ENCODE results near the gene TASOR.

The TASOR gene

DNA sequence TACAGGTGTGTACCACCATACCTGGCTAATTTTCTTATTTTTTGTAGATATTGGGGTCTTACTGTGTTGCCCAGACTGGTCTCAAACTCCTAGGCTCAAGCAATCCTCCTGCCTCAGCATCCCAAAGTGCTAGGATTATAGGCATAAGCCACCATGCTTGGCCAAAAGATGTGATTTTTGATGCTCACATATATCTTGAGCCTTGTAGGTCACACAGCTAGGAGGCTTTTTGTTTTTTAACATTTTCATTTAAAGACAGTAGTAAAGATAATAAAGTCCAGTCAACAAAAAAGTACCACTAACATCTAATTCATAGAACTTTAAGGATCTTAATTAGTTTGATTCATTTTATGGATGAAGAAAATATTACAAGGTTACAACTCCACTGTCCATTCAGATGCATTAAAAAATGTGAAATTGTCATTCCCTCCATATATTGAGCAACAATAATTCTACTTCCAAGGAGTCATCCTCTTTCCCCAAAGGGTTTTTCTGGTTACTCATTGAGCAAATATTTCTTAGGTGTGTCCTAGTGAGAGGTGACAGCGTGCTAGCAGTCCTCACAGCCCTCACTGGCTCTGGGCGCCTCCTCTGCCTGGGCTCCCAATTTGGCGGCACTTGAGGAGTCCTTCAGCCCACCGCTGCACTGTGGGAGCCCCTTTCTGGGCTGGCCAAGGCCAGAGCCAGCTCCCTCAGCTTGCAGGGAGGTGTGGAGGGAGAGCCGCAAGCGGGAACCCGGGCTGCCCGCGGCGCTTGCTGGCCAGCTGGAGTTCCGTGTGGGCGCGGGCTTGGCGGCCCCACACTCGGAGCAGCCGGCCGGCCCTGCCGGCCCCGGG, 8.3 kb upstream of the TASOR start:
- Histone ChIP-seq H3K4me1 (ENCODE audit: control insufficient read depth, low read length) (peaks cover 40% of the 10 kb centered on the region), H3K27me3 (ENCODE audit: control insufficient read depth, low read length) (no peaks in the 10 kb centered on the region), H4K20me1 (ENCODE audit: control insufficient read depth, insufficient read depth, low read depth, low read length) (no peaks in the 10 kb centered on the region), H3K36me3 (ENCODE audit: control insufficient read depth, low read length) (no peaks in the 10 kb centered on the region), H3K79me2 (ENCODE audit: control insufficient read depth, low read length) (no peaks in the 10 kb centered on the region), H3K9me2 (replicated peaks; ENCODE audit: control insufficient read depth, low read length) (no peaks in the 10 kb centered on the region), H3K9me3 (ENCODE audit: control insufficient read depth, insufficient read depth, low read length) (no peaks in the 10 kb centered on the region), H3F3A (ENCODE audit: control insufficient read depth, insufficient read depth) (0 out of 2 replicates have a peak, but pooled peaks cover 4% of the 10 kb centered on the region), H3K4me3 (ENCODE audit: low read length) (no peak overlapping the region), H3K27ac (ENCODE audit: low read depth, low read length) (no peak overlapping the region), H3K4me2 (ENCODE audit: low read length) (no peak overlapping the region)
- no peak for TF ChIP-seq EZH2phosphoT487 (IDR thresholded peaks at IDR 0.05; ENCODE audit: borderline replicate concordance, low read length)
- TF ChIP-seq, protein P1, sequence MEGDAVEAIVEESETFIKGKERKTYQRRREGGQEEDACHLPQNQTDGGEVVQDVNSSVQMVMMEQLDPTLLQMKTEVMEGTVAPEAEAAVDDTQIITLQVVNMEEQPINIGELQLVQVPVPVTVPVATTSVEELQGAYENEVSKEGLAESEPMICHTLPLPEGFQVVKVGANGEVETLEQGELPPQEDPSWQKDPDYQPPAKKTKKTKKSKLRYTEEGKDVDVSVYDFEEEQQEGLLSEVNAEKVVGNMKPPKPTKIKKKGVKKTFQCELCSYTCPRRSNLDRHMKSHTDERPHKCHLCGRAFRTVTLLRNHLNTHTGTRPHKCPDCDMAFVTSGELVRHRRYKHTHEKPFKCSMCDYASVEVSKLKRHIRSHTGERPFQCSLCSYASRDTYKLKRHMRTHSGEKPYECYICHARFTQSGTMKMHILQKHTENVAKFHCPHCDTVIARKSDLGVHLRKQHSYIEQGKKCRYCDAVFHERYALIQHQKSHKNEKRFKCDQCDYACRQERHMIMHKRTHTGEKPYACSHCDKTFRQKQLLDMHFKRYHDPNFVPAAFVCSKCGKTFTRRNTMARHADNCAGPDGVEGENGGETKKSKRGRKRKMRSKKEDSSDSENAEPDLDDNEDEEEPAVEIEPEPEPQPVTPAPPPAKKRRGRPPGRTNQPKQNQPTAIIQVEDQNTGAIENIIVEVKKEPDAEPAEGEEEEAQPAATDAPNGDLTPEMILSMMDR (IDR thresholded peaks at IDR 0.05; ENCODE audit: low read depth, low read length, poor library complexity, severe bottlenecking), result no peak

DNA sequence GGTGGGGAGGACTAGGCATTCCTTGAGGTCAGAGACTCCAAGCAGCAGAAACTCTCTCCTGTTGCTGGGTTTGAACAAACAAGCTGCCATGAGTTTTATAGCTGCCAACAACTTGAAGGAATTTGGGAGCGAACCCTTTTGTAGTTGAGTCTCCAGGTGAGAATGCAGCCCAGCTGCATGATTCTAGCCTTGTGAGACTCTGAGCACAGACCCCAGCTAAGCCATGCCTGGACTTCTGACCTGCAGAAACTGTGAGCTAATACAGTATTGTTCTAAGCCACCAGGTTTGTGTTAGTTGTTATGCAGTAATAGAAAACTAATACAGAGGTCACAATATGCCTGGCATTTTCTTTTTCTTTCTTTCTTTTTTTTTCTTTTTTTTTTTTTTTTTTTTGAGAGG, 6.2 kb upstream of the TASOR start:
- Histone ChIP-seq H4K20me1 (ENCODE audit: control insufficient read depth, insufficient read depth, low read depth, low read length) (no peaks in the 10 kb centered on the region), H3K9me2 (replicated peaks; ENCODE audit: control insufficient read depth, low read length) (no peaks in the 10 kb centered on the region), H3K27me3 (ENCODE audit: control insufficient read depth, low read length) (no peaks in the 10 kb centered on the region), H3F3A (ENCODE audit: control insufficient read depth, insufficient read depth) (0 out of 2 replicates have a peak, but pooled peaks cover 2% of the 10 kb centered on the region), H3K4me1 (ENCODE audit: control insufficient read depth, low read length) (peaks cover 21% of the 10 kb centered on the region), H3K79me2 (ENCODE audit: control insufficient read depth, low read length) (no peaks in the 10 kb centered on the region), H3K4me2 (ENCODE audit: low read length) (no peak overlapping the region), H3K27ac (ENCODE audit: low read depth, low read length) (no peak overlapping the region), H3K9me3 (ENCODE audit: control insufficient read depth, insufficient read depth, low read length) (no peaks in the 10 kb centered on the region), H3K4me3 (ENCODE audit: low read length) (no peak overlapping the region), H3K36me3 (ENCODE audit: control insufficient read depth, low read length) (peaks cover 3% of the 10 kb centered on the region; the same call in 1 of the 2 replicates)
- TF ChIP-seq, protein P1 (IDR thresholded peaks at IDR 0.05; ENCODE audit: low read depth, low read length, poor library complexity, severe bottlenecking), result no peak
- no peak for TF ChIP-seq EZH2phosphoT487 (IDR thresholded peaks at IDR 0.05; ENCODE audit: borderline replicate concordance, low read length)

DNA sequence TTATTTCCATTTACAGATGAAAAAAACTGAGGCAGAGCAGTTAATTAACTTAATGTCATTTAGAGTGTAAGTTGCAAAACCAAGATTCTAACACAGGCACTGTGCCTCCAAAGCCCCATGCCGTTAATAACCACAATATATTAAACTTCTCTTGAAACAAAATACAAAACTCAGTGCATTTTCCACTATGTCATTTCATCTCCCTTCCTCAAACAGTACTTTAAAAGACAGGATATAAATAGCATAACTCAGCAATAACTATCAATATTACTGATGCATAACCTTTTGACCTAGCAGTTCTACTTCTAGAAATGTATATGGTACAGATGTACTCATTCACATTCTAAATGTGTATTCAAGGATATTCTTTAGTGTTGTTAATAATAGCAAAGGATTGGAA, 5.1 kb upstream of the TASOR start:
- 0 out of 2 replicates have a peak, but pooled peaks cover 2% of the 10 kb centered on the region for H3F3A ChIP-seq (ENCODE audit: control insufficient read depth, insufficient read depth)
- H3K4me1 ChIP-seq (ENCODE audit: control insufficient read depth, low read length), result peaks cover 18% of the 10 kb centered on the region
- peaks cover 7% of the 10 kb centered on the region for H3K9me3 ChIP-seq (ENCODE audit: control insufficient read depth, insufficient read depth, low read length)
- TF ChIP-seq, protein P1 (IDR thresholded peaks at IDR 0.05; ENCODE audit: low read depth, low read length, poor library complexity, severe bottlenecking), result no peak
- no peaks in the 10 kb centered on the region for H3K79me2 ChIP-seq (ENCODE audit: control insufficient read depth, low read length)
- H3K27ac ChIP-seq (ENCODE audit: low read depth, low read length), result no peak overlapping the region
- H3K9me2 ChIP-seq (replicated peaks; ENCODE audit: control insufficient read depth, low read length), result no peaks in the 10 kb centered on the region
- H3K4me3 ChIP-seq (ENCODE audit: low read length), result no peak overlapping the region
- H4K20me1 ChIP-seq (ENCODE audit: control insufficient read depth, insufficient read depth, low read depth, low read length), result no peaks in the 10 kb centered on the region
- no peaks in the 10 kb centered on the region for H3K27me3 ChIP-seq (ENCODE audit: control insufficient read depth, low read length)
- peaks cover 12% of the 10 kb centered on the region for H3K36me3 ChIP-seq (ENCODE audit: control insufficient read depth, low read length)
- no peak overlapping the region for H3K4me2 ChIP-seq (ENCODE audit: low read length)

All from DOHH2 (cell line).